ENCODE data around the gene C5orf15.

- TF ChIP-seq POLR2A (IDR thresholded peaks at IDR 0.05) (no peak), POLR2AphosphoS5 (IDR thresholded peaks at IDR 0.05) (no peak), CTCF (IDR thresholded peaks at IDR 0.05) (no peak)
Measured at GRCh38 chr5:134001938-134002731, 33.7 kb upstream of the C5orf15 start.

Data from stomach (tissue), 4 donors.